ENCODE data around the gene CPEB1.

DNA sequence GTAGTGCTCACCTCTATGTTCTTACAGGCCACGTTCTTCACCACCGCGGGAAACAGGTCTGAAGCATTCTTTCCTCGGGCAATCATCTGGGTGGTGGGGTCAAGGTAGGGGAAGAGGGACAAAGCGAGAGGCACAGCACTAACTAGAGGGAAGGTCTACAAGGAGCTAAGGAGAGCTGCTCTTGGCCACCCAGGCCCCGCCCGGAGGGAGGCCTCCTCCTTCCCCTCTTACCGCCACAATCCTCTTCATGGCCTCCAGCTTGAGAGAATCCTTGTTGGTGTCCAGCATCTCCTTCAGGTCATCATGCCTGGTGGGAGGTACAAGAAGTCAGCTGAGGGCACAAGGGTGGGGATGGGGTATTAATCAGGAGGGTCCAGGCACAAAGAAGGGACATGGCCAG lies 42.0 kb upstream of the CPEB1 start:
- TF ChIP-seq, protein P1, sequence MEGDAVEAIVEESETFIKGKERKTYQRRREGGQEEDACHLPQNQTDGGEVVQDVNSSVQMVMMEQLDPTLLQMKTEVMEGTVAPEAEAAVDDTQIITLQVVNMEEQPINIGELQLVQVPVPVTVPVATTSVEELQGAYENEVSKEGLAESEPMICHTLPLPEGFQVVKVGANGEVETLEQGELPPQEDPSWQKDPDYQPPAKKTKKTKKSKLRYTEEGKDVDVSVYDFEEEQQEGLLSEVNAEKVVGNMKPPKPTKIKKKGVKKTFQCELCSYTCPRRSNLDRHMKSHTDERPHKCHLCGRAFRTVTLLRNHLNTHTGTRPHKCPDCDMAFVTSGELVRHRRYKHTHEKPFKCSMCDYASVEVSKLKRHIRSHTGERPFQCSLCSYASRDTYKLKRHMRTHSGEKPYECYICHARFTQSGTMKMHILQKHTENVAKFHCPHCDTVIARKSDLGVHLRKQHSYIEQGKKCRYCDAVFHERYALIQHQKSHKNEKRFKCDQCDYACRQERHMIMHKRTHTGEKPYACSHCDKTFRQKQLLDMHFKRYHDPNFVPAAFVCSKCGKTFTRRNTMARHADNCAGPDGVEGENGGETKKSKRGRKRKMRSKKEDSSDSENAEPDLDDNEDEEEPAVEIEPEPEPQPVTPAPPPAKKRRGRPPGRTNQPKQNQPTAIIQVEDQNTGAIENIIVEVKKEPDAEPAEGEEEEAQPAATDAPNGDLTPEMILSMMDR (IDR thresholded peaks at IDR 0.05), result no peak
- no peak for TF ChIP-seq EP300 (IDR thresholded peaks at IDR 0.05)

Measured in stomach (tissue), 4 donors.